Measurements from ENCODE around the gene ATOH8. TPM values are rescaled to one million over a fixed set of nuclear protein-coding genes. Genes with fewer than 3 reads are reported as not detected.

ATOH8 gene
- total and polyA plus RNA-seq, 2 donors (not counting 1 experiment from before 2014, with no cell fraction given) = not detected

DNA sequence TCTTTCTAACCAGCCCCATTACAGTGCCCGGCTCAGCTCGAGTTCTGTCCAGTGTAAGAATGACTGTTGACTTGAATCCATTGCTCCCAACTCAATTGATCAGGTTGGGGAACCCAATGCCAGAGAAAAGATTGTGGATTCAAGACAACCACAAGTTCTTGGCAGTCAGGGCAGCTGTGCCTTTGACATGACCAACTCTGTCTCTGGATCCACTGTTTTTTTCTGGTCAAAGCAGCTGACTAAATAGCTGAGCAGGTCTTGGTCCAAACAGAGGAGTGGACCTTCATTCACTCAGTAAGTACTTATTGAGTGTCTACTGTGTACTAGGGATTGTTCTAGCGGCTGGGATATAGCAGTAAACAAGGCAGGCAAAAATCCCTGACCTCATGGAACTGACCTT is 6.3 kb upstream of the ATOH8 start:
- TF ChIP-seq EZH2 (IDR thresholded peaks at IDR 0.05; ENCODE audit: borderline replicate concordance, insufficient read depth, low read depth, low read length, poor library complexity, severe bottlenecking) = no peak
- TF ChIP-seq, protein P1, sequence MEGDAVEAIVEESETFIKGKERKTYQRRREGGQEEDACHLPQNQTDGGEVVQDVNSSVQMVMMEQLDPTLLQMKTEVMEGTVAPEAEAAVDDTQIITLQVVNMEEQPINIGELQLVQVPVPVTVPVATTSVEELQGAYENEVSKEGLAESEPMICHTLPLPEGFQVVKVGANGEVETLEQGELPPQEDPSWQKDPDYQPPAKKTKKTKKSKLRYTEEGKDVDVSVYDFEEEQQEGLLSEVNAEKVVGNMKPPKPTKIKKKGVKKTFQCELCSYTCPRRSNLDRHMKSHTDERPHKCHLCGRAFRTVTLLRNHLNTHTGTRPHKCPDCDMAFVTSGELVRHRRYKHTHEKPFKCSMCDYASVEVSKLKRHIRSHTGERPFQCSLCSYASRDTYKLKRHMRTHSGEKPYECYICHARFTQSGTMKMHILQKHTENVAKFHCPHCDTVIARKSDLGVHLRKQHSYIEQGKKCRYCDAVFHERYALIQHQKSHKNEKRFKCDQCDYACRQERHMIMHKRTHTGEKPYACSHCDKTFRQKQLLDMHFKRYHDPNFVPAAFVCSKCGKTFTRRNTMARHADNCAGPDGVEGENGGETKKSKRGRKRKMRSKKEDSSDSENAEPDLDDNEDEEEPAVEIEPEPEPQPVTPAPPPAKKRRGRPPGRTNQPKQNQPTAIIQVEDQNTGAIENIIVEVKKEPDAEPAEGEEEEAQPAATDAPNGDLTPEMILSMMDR (IDR thresholded peaks at IDR 0.05) = no peak
- H3K36me3 ChIP-seq (replicated peaks in 1 of 2; ENCODE audit: control extremely low read depth in 1 of 2, control insufficient read depth in 1 of 2, extremely low read depth in 1 of 2, insufficient read depth in 2 of 2, low read length in 1 of 2) = no peaks in the 10 kb centered on the region
- H3K4me3 ChIP-seq (ENCODE audit: control extremely low read depth in 1 of 5, extremely low read depth in 1 of 5, insufficient read depth in 1 of 5, low read depth in 2 of 5, low read length in 4 of 5) = peak overlapping the region in 1 of 5 experiments; percentile 3
- Mint-ChIP-seq H3K4me3 (peak overlapping the region; percentile 42), H3K27me3 (peaks cover 34% of the 10 kb centered on the region), H3K4me1 (peaks cover 55% of the 10 kb centered on the region), H3K9me3 (ENCODE audit: insufficient read depth) (no peaks in the 10 kb centered on the region), H3K27ac (no peak overlapping the region)
- no peak overlapping the region for H3K27ac ChIP-seq (ENCODE audit: low read length in 2 of 2)
- ATAC-seq (ENCODE audit: low read depth) = no peak
- H3K4me1 ChIP-seq (ENCODE audit: control insufficient read depth in 2 of 2, insufficient read depth in 2 of 2, low read length in 2 of 2) = peaks cover 38 to 46% of the 10 kb centered on the region in 2 donors
- DNase-seq = no peak
- H2AFZ ChIP-seq (ENCODE audit: insufficient read depth, low read depth, low read length, poor library complexity, severe bottlenecking) = no peak overlapping the region
- H4K20me1 ChIP-seq (ENCODE audit: control insufficient read depth, insufficient read depth, low read length, poor library complexity, severe bottlenecking) = no peaks in the 10 kb centered on the region
- ChIA-PET CTCF (interaction anchor here (1.3 to 1.8 kb wide), 3 partner anchors 18 to 66 kb away, joined by 4 to 8 read pairs (median 6); no protein-coding TSS in a partner anchor), POLR2A (no interaction called here)
- H3K4me2 ChIP-seq (replicated peaks; ENCODE audit: low read depth, low read length, poor library complexity, severe bottlenecking) = peak overlapping the region; percentile 25
- H3K9me3 ChIP-seq (ENCODE audit: control extremely low read depth in 1 of 3, control insufficient read depth in 2 of 3, insufficient read depth in 1 of 3, low read length in 2 of 3) = peaks cover 0 to 34% (median 17%) of the 10 kb centered on the region in 3 donors
- peaks cover 0 to 19% (median 6%) of the 10 kb centered on the region in 4 experiments for H3K27me3 ChIP-seq (replicated peaks in 1 of 4; ENCODE audit: control extremely low read depth in 1 of 4, control insufficient read depth in 3 of 4, insufficient read depth in 4 of 4, low read length in 3 of 4)
- intact Hi-C loops (cut with micrococcal nuclease) = no loop called here
- H3K9ac ChIP-seq (ENCODE audit: low read length) = no peak overlapping the region
- 93% methylated on average over 3 of the region's 3 CpGs for WGBS (ENCODE audit: insufficient coverage)
- H3K79me2 ChIP-seq (ENCODE audit: control insufficient read depth, insufficient read depth, low read length) = no peaks in the 10 kb centered on the region

DNA sequence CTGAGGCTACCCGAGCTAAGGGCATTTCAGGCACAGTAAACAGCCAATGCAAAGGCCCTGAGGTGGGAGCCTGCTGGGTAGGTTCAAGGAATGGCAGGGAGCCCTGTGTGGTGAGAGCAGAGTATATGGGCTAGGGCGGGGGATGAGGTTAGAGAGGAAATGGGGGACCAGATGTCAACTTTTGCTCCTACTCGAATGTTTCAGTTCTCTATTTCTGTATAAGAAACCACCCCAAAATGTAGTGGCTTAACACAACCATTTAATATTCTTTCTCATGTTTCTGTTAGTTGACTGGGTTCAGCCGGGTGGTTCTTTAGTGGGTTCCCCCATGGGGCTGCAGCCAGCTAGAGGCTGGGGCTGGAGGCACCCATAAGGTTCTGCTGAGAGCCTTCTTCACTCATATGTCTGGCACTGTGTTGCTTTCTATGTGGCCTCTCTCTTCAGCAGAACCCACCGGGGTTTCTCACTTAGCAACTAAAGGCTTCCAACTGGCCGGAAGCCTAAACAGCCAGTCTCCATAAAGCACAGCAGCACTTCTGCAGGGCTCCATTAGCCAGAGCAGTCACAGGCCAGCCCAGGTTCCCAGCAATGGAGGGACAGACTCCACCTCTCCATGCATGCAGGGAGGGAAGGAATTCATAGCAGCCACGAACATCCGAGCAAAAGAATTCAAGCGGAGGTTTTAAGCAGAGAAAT is 5.6 kb upstream of the ATOH8 start:
- Histone ChIP-seq H2AFZ (ENCODE audit: insufficient read depth, low read depth, low read length, poor library complexity, severe bottlenecking) (no peak overlapping the region), H4K20me1 (ENCODE audit: control insufficient read depth, insufficient read depth, low read length, poor library complexity, severe bottlenecking) (no peaks in the 10 kb centered on the region), H3K9ac (ENCODE audit: low read length) (no peak overlapping the region), H3K4me2 (replicated peaks; ENCODE audit: low read depth, low read length, poor library complexity, severe bottlenecking) (peak overlapping the region; percentile 25), H3K9me3 (ENCODE audit: control extremely low read depth in 1 of 3, control insufficient read depth in 2 of 3, insufficient read depth in 1 of 3, low read length in 2 of 3) (peaks cover 0 to 36% (median 17%) of the 10 kb centered on the region in 3 donors), H3K79me2 (ENCODE audit: control insufficient read depth, insufficient read depth, low read length) (no peaks in the 10 kb centered on the region), H3K27ac (ENCODE audit: low read length in 2 of 2) (no peak overlapping the region), H3K4me3 (ENCODE audit: control extremely low read depth in 1 of 5, extremely low read depth in 1 of 5, insufficient read depth in 1 of 5, low read depth in 2 of 5, low read length in 4 of 5) (peak overlapping the region in 1 of 5 experiments; percentile 3), H3K4me1 (ENCODE audit: control insufficient read depth in 2 of 2, insufficient read depth in 2 of 2, low read length in 2 of 2) (peaks cover 44 to 49% of the 10 kb centered on the region in 2 donors), H3K27me3 (replicated peaks in 1 of 4; ENCODE audit: control extremely low read depth in 1 of 4, control insufficient read depth in 3 of 4, insufficient read depth in 4 of 4, low read length in 3 of 4) (peaks cover 0 to 27% (median 8%) of the 10 kb centered on the region in 4 experiments), H3K36me3 (replicated peaks in 1 of 2; ENCODE audit: control extremely low read depth in 1 of 2, control insufficient read depth in 1 of 2, extremely low read depth in 1 of 2, insufficient read depth in 2 of 2, low read length in 1 of 2) (no peaks in the 10 kb centered on the region)
- ChIA-PET CTCF (interaction anchor here (1.3 to 1.8 kb wide), 4 partner anchors 19 to 66 kb away, joined by 4 to 8 read pairs (median 6); no protein-coding TSS in a partner anchor), POLR2A (no interaction called here)
- WGBS (ENCODE audit: insufficient coverage) = 41% methylated on average over 3 of the region's 9 CpGs
- Mint-ChIP-seq H3K9me3 (ENCODE audit: insufficient read depth) (no peaks in the 10 kb centered on the region), H3K27ac (peak overlapping the region; percentile 59), H3K27me3 (peaks cover 28% of the 10 kb centered on the region), H3K4me3 (peak overlapping the region; percentile 53), H3K4me1 (peaks cover 57% of the 10 kb centered on the region)
- intact Hi-C loops (cut with micrococcal nuclease) = no loop called here
- peak; percentile 54 for DNase-seq
- no peak for TF ChIP-seq EZH2 (IDR thresholded peaks at IDR 0.05; ENCODE audit: borderline replicate concordance, insufficient read depth, low read depth, low read length, poor library complexity, severe bottlenecking)
- TF ChIP-seq, protein P1 (IDR thresholded peaks at IDR 0.05) = no peak
- ATAC-seq (ENCODE audit: low read depth) = peak; percentile 66
